GM23248 (cell line): ENCODE data around the gene RGCC.

Source experiments
- EZH2 ChIP-seq: fragments of 200-600 bp; sonication (generic); IDR thresholded peaks from 2 replicates; pipeline ENCODE4 v1.6.1; 2018; ENCODE audit warnings: antibody characterized with exemption, mild to moderate bottlenecking; ENCODE audit not compliant: insufficient read depth, poor library complexity, severe bottlenecking
- EZH2phosphoT487 ChIP-seq: fragments of 200-600 bp; sonication (generic); IDR thresholded peaks from 2 replicates; pipeline ENCODE4 v1.6.1; 2018; ENCODE audit warnings: antibody characterized with exemption, moderate library complexity, mild to moderate bottlenecking, low read depth; ENCODE audit not compliant: insufficient read depth

- TF ChIP-seq EZH2: no peak
- TF ChIP-seq EZH2phosphoT487: no peak
These were observed 48.6 kb upstream of the RGCC start for GRCh38 chr13:41408746-41409145.
